ENCODE measurements around the gene TRPM4.
"Not testable (repeated sequence)": the region's sequence is repeated elsewhere in the genome, so short reads cannot be mapped to it uniquely, and the experiment has no call there.

TRPM4 gene

GRCh38 chr19:49152119-49152550 is 5.5 kb upstream of the TRPM4 start:
- no peak for FAIRE-seq

GRCh38 chr19:49153167-49153809 is 4.3 kb upstream of the TRPM4 start:
- no peak for FAIRE-seq

- no peak for FAIRE-seq
Observed at GRCh38 chr19:49154279-49154678, 3.3 kb upstream of the TRPM4 start.

GRCh38 chr19:49155005-49155819 is 2.4 kb upstream of the TRPM4 start, which contains the start of gene HRC:
HRC (minus strand) TSS chr19:49155396; CDS start chr19:49155237, 159 bp downstream.
- no peak for FAIRE-seq

- no peak for FAIRE-seq
Observed at GRCh38 chr19:49155820-49156346, 1.7 kb upstream of the TRPM4 start.

- no peak for FAIRE-seq
Observed at GRCh38 chr19:49160450-49161189, 3.0 kb downstream of the TRPM4 start.

- no peak for FAIRE-seq
Observed at GRCh38 chr19:49161987-49162386, 4.4 kb downstream of the TRPM4 start.

GRCh38 chr19:49165111-49165750 is 7.6 kb downstream of the TRPM4 start:
- FAIRE-seq: no peak

GRCh38 chr19:49165865-49166301 is 8.3 kb downstream of the TRPM4 start:
- FAIRE-seq: no peak

GRCh38 chr19:49167857-49168409 is 10.3 kb downstream of the TRPM4 start:
- FAIRE-seq: no peak

GRCh38 chr19:49168421-49168820 is 10.8 kb downstream of the TRPM4 start:
- FAIRE-seq: no peak

GRCh38 chr19:49173198-49173597 is 15.6 kb downstream of the TRPM4 start:
- FAIRE-seq: no peak

- FAIRE-seq: no peak
Observed at GRCh38 chr19:49180659-49181058, 23.1 kb downstream of the TRPM4 start.

GRCh38 chr19:49182010-49182847 is 24.6 kb downstream of the TRPM4 start:
- FAIRE-seq: not testable (repeated sequence)

- no peak for FAIRE-seq
Observed at GRCh38 chr19:49182848-49183375, 25.3 kb downstream of the TRPM4 start.

GRCh38 chr19:49186108-49186507 is 28.5 kb downstream of the TRPM4 start:
- no peak for FAIRE-seq

GRCh38 chr19:49188626-49189200 is 31.1 kb downstream of the TRPM4 start:
- FAIRE-seq: no peak

GRCh38 chr19:49189259-49189658 is 31.7 kb downstream of the TRPM4 start:
- no peak for FAIRE-seq

GRCh38 chr19:49190781-49191180 is 33.2 kb downstream of the TRPM4 start:
- FAIRE-seq: no peak

GRCh38 chr19:49193822-49194394 is 36.3 kb downstream of the TRPM4 start:
- no peak for FAIRE-seq
